Measurements from ENCODE around the gene ZNF234.
"Not testable (repeated sequence)": the region's sequence is repeated elsewhere in the genome, so short reads cannot be mapped to it uniquely, and the experiment has no call there.

The ZNF234 gene

DNA sequence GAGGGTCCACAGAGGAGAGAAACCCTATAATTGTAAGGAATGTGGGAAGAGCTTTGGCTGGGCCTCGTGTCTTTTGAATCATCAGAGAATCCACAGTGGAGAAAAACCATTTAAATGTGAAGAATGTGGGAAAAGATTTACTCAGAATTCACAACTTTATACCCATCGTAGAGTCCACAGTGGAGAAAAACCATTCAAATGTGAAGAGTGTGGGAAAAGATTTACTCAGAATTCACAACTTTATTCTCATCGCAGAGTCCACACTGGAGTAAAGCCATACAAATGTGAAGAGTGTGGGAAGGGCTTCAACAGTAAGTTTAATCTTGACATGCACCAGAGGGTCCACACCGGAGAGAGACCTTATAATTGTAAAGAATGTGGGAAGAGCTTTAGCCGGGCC, 9.4 kb upstream of the ZNF234 start:
- no peak overlapping the region for H3K27ac ChIP-seq (ENCODE audit: low read depth, low read length)
- H3K9me3 ChIP-seq (ENCODE audit: control insufficient read depth, insufficient read depth, low read depth, low read length): peaks cover 8% of the 10 kb centered on the region; the same call in 1 of the 2 replicates
- peaks cover 32% of the 10 kb centered on the region for H3K36me3 ChIP-seq (ENCODE audit: control insufficient read depth, insufficient read depth, low read length)

DNA sequence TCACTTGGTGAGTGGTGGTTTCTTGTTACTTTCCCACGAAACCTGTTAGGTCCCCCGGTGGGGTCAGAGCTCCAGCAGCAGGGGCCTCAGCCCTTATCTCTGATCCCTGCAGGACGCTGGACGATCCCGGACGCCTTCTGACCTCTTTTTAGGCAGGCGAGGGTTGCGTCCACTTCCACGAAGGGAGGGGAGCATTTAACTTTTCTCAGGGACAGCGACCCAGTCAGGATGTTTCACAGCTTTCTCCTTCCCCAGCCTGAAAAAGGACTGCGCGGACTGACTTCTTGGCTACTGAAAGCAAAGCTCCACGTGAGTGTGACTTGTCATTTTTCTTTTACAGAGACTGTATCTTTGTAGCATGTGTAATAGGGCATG, 692 bp downstream of the ZNF234 start:
- H3K9ac ChIP-seq (ENCODE audit: low read length): peak overlapping the region; percentile 47
- peak overlapping the region; percentile 77 for H3K4me3 ChIP-seq (ENCODE audit: low read depth, low read length)
- H3K27me3 ChIP-seq (ENCODE audit: control insufficient read depth, insufficient read depth, low read length): no peaks in the 10 kb centered on the region
- no peak overlapping the region for H3K27ac ChIP-seq (ENCODE audit: low read depth, low read length)
- no peaks in the 10 kb centered on the region for H3K9me3 ChIP-seq (ENCODE audit: control insufficient read depth, insufficient read depth, low read depth, low read length)
- H3K4me1 ChIP-seq (ENCODE audit: control insufficient read depth, insufficient read depth, low read length): no peaks in the 10 kb centered on the region
- H3K36me3 ChIP-seq (ENCODE audit: control insufficient read depth, insufficient read depth, low read length): peaks cover 10% of the 10 kb centered on the region

More for the DNA sequence above, 9.4 kb upstream of the ZNF234 start:
- no peak overlapping the region for H3K9ac ChIP-seq (ENCODE audit: low read length)
- H3K27me3 ChIP-seq (ENCODE audit: control insufficient read depth, insufficient read depth, low read length): no peaks in the 10 kb centered on the region
- H3K4me3 ChIP-seq (ENCODE audit: low read depth, low read length): no peak overlapping the region
- H3K4me1 ChIP-seq (ENCODE audit: control insufficient read depth, insufficient read depth, low read length): no peaks in the 10 kb centered on the region

DNA sequence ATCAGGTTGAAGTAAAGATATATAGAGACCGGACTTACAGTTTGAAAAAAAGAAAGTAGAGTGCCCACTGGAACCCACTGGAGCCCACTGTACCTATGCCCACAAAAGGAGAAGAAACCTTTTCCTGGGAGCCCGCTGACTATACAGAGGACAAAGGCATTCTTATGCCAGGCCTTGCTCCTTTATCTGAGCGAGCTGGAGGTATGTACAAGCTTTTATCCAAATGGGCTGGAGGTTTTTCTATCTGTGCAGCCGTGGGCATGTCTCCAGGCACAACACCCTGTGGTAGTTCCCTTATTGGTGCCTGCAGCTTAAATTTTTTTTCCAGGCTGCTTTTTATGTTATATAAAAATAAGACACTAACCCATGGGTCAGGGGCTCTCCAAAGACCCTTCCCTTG, 8.4 kb downstream of the ZNF234 start:
- Histone ChIP-seq H3K9ac (ENCODE audit: low read length) (no peak overlapping the region), H3K27me3 (ENCODE audit: control insufficient read depth, insufficient read depth, low read length) (no peaks in the 10 kb centered on the region), H3K27ac (ENCODE audit: low read depth, low read length) (no peak overlapping the region), H3K4me1 (ENCODE audit: control insufficient read depth, insufficient read depth, low read length) (no peaks in the 10 kb centered on the region), H3K36me3 (ENCODE audit: control insufficient read depth, insufficient read depth, low read length) (peaks cover 53% of the 10 kb centered on the region), H3K9me3 (ENCODE audit: control insufficient read depth, insufficient read depth, low read depth, low read length) (no peaks in the 10 kb centered on the region), H3K4me3 (ENCODE audit: low read depth, low read length) (no peak overlapping the region)

DNA sequence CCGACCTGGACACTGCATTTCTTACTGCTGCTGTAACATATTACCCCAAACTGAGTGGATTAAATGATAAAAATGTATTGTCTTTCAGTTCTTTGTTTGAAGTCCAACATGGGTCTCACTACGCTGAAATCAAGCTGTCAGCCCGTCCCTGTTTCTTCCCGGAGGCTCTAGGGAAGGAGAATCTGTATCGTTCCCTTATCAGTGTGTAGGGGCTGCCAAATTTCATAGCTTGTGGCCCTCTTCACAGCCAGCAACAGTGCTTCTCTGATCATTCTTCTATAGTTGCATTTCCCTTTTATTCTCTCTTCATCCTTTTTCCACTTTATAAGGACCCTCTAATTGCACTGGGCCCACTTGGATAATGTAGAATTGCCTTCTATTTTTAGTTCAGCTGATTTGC, 10.1 kb downstream of the ZNF234 start:
- Histone ChIP-seq H3K9me3 (ENCODE audit: control insufficient read depth, insufficient read depth, low read depth, low read length) (peaks cover 8% of the 10 kb centered on the region), H3K4me3 (ENCODE audit: low read depth, low read length) (no peak overlapping the region), H3K27ac (ENCODE audit: low read depth, low read length) (no peak overlapping the region), H3K27me3 (ENCODE audit: control insufficient read depth, insufficient read depth, low read length) (no peaks in the 10 kb centered on the region), H3K36me3 (ENCODE audit: control insufficient read depth, insufficient read depth, low read length) (peaks cover 58% of the 10 kb centered on the region), H3K9ac (ENCODE audit: low read length) (no peak overlapping the region), H3K4me1 (ENCODE audit: control insufficient read depth, insufficient read depth, low read length) (no peaks in the 10 kb centered on the region)

DNA sequence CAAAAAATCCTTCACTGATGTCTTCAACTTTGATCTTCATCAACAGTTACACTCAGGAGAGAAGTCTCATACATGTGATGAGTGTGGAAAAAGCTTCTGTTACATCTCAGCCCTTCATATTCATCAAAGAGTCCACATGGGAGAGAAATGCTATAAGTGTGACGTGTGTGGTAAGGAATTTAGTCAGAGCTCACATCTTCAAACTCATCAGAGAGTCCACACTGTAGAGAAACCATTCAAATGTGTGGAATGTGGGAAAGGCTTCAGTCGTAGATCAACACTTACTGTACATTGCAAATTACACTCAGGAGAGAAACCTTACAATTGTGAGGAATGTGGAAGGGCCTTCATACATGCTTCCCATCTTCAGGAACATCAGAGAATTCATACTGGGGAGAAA, 15.1 kb downstream of the ZNF234 start:
- peaks cover 43% of the 10 kb centered on the region for H3K36me3 ChIP-seq (ENCODE audit: control insufficient read depth, insufficient read depth, low read length)
- peaks cover 24% of the 10 kb centered on the region for H3K9me3 ChIP-seq (ENCODE audit: control insufficient read depth, insufficient read depth, low read depth, low read length)
- H3K4me3 ChIP-seq (ENCODE audit: low read depth, low read length): no peak overlapping the region
- H3K27me3 ChIP-seq (ENCODE audit: control insufficient read depth, insufficient read depth, low read length): no peaks in the 10 kb centered on the region
- H3K9ac ChIP-seq (ENCODE audit: low read length): no peak overlapping the region
- H3K27ac ChIP-seq (ENCODE audit: low read depth, low read length): no peak overlapping the region
- no peaks in the 10 kb centered on the region for H3K4me1 ChIP-seq (ENCODE audit: control insufficient read depth, insufficient read depth, low read length)

DNA sequence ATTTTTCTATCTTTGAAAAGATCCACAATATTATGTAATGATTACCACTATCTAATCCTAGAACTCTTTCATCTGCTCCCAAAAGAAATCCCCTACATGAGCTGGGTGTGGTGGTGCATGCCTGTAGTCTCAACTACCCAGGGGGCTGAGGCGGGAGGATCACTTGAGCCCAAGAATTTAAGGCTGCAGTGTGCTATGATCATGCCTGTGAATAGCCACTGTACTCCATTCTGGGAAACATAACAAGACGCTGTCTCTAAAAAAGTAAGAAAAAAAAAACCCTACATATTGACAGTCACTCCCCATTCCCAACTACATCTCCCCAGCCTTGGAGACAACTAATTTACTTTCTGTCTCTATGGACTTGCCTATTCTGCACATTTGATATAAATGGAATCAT, 22.4 kb downstream of the ZNF234 start:
- peaks cover 22% of the 10 kb centered on the region for H3K36me3 ChIP-seq (ENCODE audit: control insufficient read depth, insufficient read depth, low read length)
- H3K27ac ChIP-seq (ENCODE audit: low read depth, low read length): no peak overlapping the region
- H3K4me1 ChIP-seq (ENCODE audit: control insufficient read depth, insufficient read depth, low read length): no peaks in the 10 kb centered on the region
- no peak overlapping the region for H3K4me3 ChIP-seq (ENCODE audit: low read depth, low read length)
- peaks cover under 1% of the 10 kb centered on the region; the same call in 1 of the 2 replicates for H3K9me3 ChIP-seq (ENCODE audit: control insufficient read depth, insufficient read depth, low read depth, low read length)
- no peaks in the 10 kb centered on the region for H3K27me3 ChIP-seq (ENCODE audit: control insufficient read depth, insufficient read depth, low read length)
- no peak overlapping the region for H3K9ac ChIP-seq (ENCODE audit: low read length)

DNA sequence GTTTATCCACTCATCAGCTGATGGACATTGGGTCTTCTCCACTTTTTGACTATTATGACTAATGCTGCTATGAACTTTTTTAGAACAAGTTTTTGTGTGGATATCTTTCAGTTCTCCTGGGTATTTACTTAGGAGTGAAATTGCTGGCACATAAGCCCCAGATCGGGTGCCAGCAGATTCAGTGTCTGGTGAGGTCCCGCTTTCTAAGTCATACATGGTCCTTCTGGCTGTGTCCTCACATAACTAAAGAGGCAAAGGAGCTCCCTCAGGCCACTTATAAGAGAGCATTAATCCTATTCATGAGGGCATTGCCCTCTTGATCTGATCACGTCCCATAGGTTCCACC, 22.9 kb downstream of the ZNF234 start:
- Histone ChIP-seq H3K27ac (ENCODE audit: low read depth, low read length) (no peak overlapping the region), H3K36me3 (ENCODE audit: control insufficient read depth, insufficient read depth, low read length) (peaks cover 26% of the 10 kb centered on the region), H3K9ac (ENCODE audit: low read length) (peak overlapping the region; percentile 88), H3K4me1 (ENCODE audit: control insufficient read depth, insufficient read depth, low read length) (no peaks in the 10 kb centered on the region), H3K4me3 (ENCODE audit: low read depth, low read length) (peak overlapping the region; percentile 87), H3K27me3 (ENCODE audit: control insufficient read depth, insufficient read depth, low read length) (no peaks in the 10 kb centered on the region), H3K9me3 (ENCODE audit: control insufficient read depth, insufficient read depth, low read depth, low read length) (no peaks in the 10 kb centered on the region)

DNA sequence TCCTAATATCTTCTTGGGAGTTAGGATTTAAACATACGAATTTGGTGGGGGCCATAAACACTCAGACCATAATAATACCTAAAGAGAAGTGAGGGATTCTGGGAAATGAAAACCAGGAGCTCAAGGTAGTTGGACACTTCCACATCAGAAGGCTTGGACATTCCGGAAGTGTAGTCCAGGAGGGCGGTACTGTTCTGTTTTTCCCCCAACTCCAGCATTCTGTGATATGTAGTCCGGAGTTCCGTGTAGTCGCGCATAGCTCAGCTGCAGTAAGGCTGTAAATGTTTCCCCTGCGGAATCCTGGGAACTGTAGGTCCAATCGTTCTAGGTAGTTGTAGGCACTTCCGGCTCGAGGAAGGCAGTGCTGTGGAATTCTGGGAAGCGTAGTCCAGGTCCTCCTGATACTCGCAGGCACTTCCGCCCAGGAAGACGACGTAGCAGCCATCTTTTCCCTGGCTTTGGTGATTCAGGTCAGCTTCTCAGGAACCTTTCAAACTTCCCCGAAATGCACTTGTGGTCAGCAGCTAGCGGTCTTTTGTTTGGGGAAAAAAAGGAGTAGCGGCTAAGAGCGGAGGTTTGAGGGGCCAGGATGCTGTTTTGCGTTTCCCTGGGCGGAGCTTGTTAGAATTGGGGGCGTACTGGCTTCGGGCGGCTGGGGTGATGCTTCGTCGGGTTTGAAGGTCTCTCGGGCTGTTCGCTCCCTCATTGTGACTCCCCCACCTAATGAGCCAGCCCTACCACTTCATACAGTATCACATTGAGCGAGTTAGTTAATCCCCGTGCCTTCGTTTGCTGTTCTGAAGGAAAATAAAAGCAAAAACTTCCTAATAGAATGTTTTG, 23.5 kb downstream of the ZNF234 start, which contains the start of gene ZNF226:
TSS of gene ZNF226 (plus strand) at position 428 of the 840 bp plus-strand sequence. CDS start 4,981 bp downstream, outside the sequence.
- Histone ChIP-seq H3K4me3 (ENCODE audit: low read depth, low read length) (peak within 1 kb of the TSS; percentile 87), H3K27me3 (ENCODE audit: control insufficient read depth, insufficient read depth, low read length) (no peaks in the 10 kb centered on the region), H3K9ac (ENCODE audit: low read length) (peak within 1 kb of the TSS; percentile 88), H3K36me3 (ENCODE audit: control insufficient read depth, insufficient read depth, low read length) (peaks cover 32% of the 10 kb centered on the region), H3K27ac (ENCODE audit: low read depth, low read length) (no peak within 1 kb of the TSS; the same call in 1 of the 2 replicates), H3K9me3 (ENCODE audit: control insufficient read depth, insufficient read depth, low read depth, low read length) (no peaks in the 10 kb centered on the region), H3K4me1 (ENCODE audit: control insufficient read depth, insufficient read depth, low read length) (no peaks in the 10 kb centered on the region)

DNA sequence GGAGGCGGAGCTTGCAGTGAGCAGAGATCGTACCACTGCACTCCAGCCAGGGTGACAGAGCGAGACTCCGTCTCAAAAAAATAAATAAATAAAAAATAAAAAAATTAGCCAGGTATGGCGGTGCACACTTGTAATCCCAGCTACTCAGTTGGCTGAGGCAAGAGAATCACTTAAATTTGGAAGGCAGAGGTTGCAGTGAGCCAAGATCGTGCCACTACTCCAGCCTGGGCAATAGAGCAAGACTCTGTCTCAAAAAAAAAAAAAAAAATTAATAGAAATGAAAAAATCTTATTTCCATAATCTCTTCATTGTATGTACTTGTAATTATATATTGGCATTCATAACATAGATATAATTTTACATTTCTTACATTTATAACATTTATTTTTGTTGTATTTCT, 29.3 kb downstream of the ZNF234 start:
- H3K27me3 ChIP-seq (ENCODE audit: control insufficient read depth, insufficient read depth, low read length); H3K9ac ChIP-seq (ENCODE audit: low read length); H3K9me3 ChIP-seq (ENCODE audit: control insufficient read depth, insufficient read depth, low read depth, low read length); H3K27ac ChIP-seq (ENCODE audit: low read depth, low read length); H3K4me1 ChIP-seq (ENCODE audit: control insufficient read depth, insufficient read depth, low read length); H3K4me3 ChIP-seq (ENCODE audit: low read depth, low read length): not testable (repeated sequence)
- peaks cover 83% of the 10 kb centered on the region for H3K36me3 ChIP-seq (ENCODE audit: control insufficient read depth, insufficient read depth, low read length)

DNA sequence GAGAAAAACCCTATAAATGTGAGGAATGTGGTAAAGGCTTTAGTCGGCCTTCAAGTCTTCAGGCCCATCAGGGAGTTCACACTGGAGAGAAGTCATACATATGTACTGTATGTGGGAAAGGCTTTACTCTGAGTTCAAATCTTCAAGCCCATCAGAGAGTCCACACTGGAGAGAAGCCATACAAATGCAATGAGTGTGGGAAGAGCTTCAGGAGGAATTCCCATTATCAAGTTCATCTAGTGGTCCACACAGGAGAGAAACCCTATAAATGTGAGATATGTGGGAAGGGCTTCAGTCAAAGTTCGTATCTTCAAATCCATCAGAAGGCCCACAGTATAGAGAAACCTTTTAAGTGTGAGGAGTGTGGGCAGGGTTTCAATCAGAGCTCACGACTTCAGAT, 35.2 kb downstream of the ZNF234 start:
- no peak overlapping the region for H3K9ac ChIP-seq (ENCODE audit: low read length)
- H3K9me3 ChIP-seq (ENCODE audit: control insufficient read depth, insufficient read depth, low read depth, low read length): peaks cover 36% of the 10 kb centered on the region
- no peaks in the 10 kb centered on the region for H3K27me3 ChIP-seq (ENCODE audit: control insufficient read depth, insufficient read depth, low read length)
- H3K4me1 ChIP-seq (ENCODE audit: control insufficient read depth, insufficient read depth, low read length): no peaks in the 10 kb centered on the region
- no peak overlapping the region for H3K27ac ChIP-seq (ENCODE audit: low read depth, low read length)
- no peak overlapping the region for H3K4me3 ChIP-seq (ENCODE audit: low read depth, low read length)
- H3K36me3 ChIP-seq (ENCODE audit: control insufficient read depth, insufficient read depth, low read length): peaks cover 61% of the 10 kb centered on the region

DNA sequence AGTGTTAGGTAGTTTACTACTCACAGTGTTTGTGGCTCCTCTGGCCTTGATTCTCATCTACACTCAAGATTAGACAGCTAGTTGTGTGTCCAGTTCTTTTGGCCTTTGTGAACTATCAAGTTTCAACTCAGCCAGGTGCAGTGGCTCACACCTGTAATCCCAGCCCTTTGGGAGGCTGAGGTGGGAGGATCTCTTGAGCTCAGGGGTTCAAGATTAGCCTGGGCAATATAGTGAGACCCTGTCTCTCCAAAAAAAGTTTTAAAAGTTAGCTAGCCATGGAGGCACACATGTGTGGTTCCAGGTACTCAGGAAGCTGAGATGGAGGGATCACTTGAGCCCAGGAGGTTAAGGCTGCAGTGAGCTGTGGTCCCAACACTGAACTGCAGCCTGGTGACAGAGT, 39.6 kb downstream of the ZNF234 start:
- Histone ChIP-seq H3K9me3 (ENCODE audit: control insufficient read depth, insufficient read depth, low read depth, low read length) (peaks cover 25% of the 10 kb centered on the region), H3K9ac (ENCODE audit: low read length) (no peak overlapping the region), H3K4me1 (ENCODE audit: control insufficient read depth, insufficient read depth, low read length) (no peaks in the 10 kb centered on the region), H3K27me3 (ENCODE audit: control insufficient read depth, insufficient read depth, low read length) (no peaks in the 10 kb centered on the region), H3K4me3 (ENCODE audit: low read depth, low read length) (no peak overlapping the region), H3K36me3 (ENCODE audit: control insufficient read depth, insufficient read depth, low read length) (peaks cover 18% of the 10 kb centered on the region), H3K27ac (ENCODE audit: low read depth, low read length) (no peak overlapping the region)
